Spleen (tissue), 11 donors: ENCODE data around the gene TENM4. TPM values are rescaled to one million over a fixed set of nuclear protein-coding genes. Genes with fewer than 3 reads are reported as not detected.

Experiments used
- DNase-seq: peaks from one replicate; pipeline ENCODE4 v3.0.0-alpha.2; 2020
- H3K27ac ChIP-seq, 8 donors: fragments of 200-600 bp; sonication (generic) in 7 of 8; 1 replicate in 4 of 8; 2 replicates in 4 of 8; pipeline versions ENCODE4 v1.5.0 to v1.8.0; 2016 to 2021; ENCODE audit warnings: inconsistent platforms in 4 of 8, mild to moderate bottlenecking in 4 of 8, moderate library complexity in 1 of 8
- H3K27me3 ChIP-seq, 7 donors: fragments of 200-600 bp; sonication (generic) in 6 of 7; replicated peaks in 1 of 7; 1 replicate in 4 of 7; 2 replicates in 3 of 7; pipeline versions ENCODE4 v1.5.0 to v1.8.0; 2016 to 2021; ENCODE audit warnings: inconsistent platforms in 3 of 7, mild to moderate bottlenecking in 1 of 7
- H3K36me3 ChIP-seq, 6 donors: fragments of 200-600 bp; sonication (generic) in 5 of 6; 1 replicate in 4 of 6; 2 replicates in 2 of 6; pipeline versions ENCODE4 v1.5.0 to v1.8.0; 2016 to 2021; ENCODE audit warnings: inconsistent platforms in 2 of 6
- H3K4me1 ChIP-seq, 6 donors: fragments of 200-600 bp; sonication (generic) in 5 of 6; 1 replicate in 3 of 6; 2 replicates in 3 of 6; pipeline versions ENCODE4 v1.5.0 to v1.8.0; 2016 to 2021; ENCODE audit warnings: inconsistent platforms in 3 of 6
- H3K4me3 ChIP-seq, 8 donors: fragments of 200-600 bp; sonication (generic) in 7 of 8; 1 replicate in 4 of 8; 2 replicates in 4 of 8; pipeline versions ENCODE4 v1.5.0 to v1.8.0; 2016 to 2021; ENCODE audit warnings: inconsistent platforms in 4 of 8, mild to moderate bottlenecking in 4 of 8, moderate library complexity in 2 of 8
- H3K9me3 ChIP-seq, 8 donors: fragments of 200-600 bp; sonication (generic) in 7 of 8; 1 replicate in 4 of 8; 2 replicates in 4 of 8; pipeline versions ENCODE4 v1.5.0 to v1.8.0; 2016 to 2021; ENCODE audit warnings: inconsistent platforms in 4 of 8
- CTCF ChIP-seq, 11 experiments: fragments of 200-600 bp in 7 of 11; fragments of 450-650 bp in 4 of 11; sonication (generic) in 4 of 11; IDR thresholded peaks in 8 of 11; conservative IDR thresholded peaks in 3 of 11; 1 replicate in 7 of 11; 2 replicates in 4 of 11; pipeline versions ENCODE4 v1.4.0 to v1.8.0; 2016 to 2021; ENCODE audit warnings: antibody characterized with exemption in 11 of 11, inconsistent platforms in 4 of 11, mild to moderate bottlenecking in 1 of 11
- POLR2A ChIP-seq, 3 donors: fragments of 450-650 bp; IDR thresholded peaks; one replicate each; pipeline ENCODE4 v1.5.1; 2017; ENCODE audit warnings: antibody characterized with exemption in 3 of 3, mild to moderate bottlenecking in 1 of 3
- POLR2AphosphoS5 ChIP-seq, 3 donors: sonication (generic); formaldehyde crosslinking; IDR thresholded peaks; one replicate each; pipeline ENCODE4 v1.5.1; 2017; ENCODE audit warnings: antibody characterized with exemption in 3 of 3
- WGBS, 5 donors: extraction: QIAGEN DNeasy Blood & Tissue Kit in 3 of 5; methylation state at CpG; one replicate each; pipeline versions ENCODE4 v1.1.5 to v1.1.7; 2013 to 2018; 5-methylcytosine and 5-hydroxymethylcytosine counted together
- intact Hi-C: fragments of 100-400 bp; cut with DNase I; formaldehyde crosslinking; loops from one replicate; pipeline ENCODE4 v1.15.0; 2023; ENCODE audit warnings: low total_unique reads
- polyA plus RNA-seq, 3 donors: library from polyadenylated mRNA; stranded (reverse); fragments of 200-250 nt; gene quantifications; one replicate each; pipeline ENCODE4 v1.2.1, GENCODE V29; 2013
- total RNA-seq, 7 donors: library from RNA; depleted of rRNA in 3 of 7; stranded (reverse); fragments of >200 nt in 3 of 7; fragmentation: NEBNext Ultra II Directional in 4 of 7; extraction: Animal tissue kit (Norgen Biotek cat#: 25700) in 4 of 7; gene quantifications; one replicate each; pipeline versions ENCODE4 v1.1.0 to v1.2.1, GENCODE V29; 2016 to 2021
- donor health status: healthy with polysubstance abuse.
- donor health status: DM: no; HTN: no; CAD: no; lungs with moderate emphysema.
- donor health status: DM: no; HTN: no; CAD: no.
- donor health status: Bipolar disorder and iron deficiency.
- donor health status: healthy.
- donor health status: DM: no; HTN: no; CAD: no.
- donor health status: DM: yes; HTN: yes; CAD: no.

The TENM4 gene
- total and polyA plus RNA-seq, 10 donors = 0.09 to 4.5 (median 1.2) TPM

DNA sequence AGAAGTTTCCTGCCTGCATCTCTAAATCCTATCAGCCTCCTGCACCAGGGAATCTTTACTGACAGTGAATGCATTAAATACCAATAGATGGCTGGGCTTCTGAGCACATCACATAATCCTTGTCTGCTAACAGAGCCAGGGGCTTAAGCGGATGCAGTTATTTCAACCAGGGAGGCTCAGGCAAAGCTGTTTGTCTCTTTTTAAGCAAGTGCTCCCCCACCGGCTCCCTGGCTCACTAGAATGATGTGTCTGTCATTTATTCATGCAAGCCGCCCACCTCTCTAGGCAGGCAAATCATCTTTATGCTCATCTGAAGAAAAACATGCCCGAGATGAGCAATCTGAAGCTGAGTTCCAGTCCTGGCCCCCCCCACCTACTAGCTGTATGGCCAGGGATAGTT is 182.3 kb downstream of the TENM4 start:
- DNase-seq = no peak
- intact Hi-C loops = no loop called here
- Histone ChIP-seq H3K4me1 (no peaks in the 10 kb centered on the region), H3K9me3 (no peaks in the 10 kb centered on the region), H3K4me3 (no peak overlapping the region), H3K27me3 (no peaks in the 10 kb centered on the region), H3K36me3 (no peaks in the 10 kb centered on the region), H3K27ac (no peak overlapping the region)
- WGBS, 5 donors = 70 to 84% (median 81%) methylated on average over 4 of the region's 4 CpGs
- TF ChIP-seq CTCF (IDR thresholded peaks at IDR 0.05 in 8 of 11, conservative IDR thresholded peaks at IDR 0.05 in 3 of 11) (no peak), POLR2A (IDR thresholded peaks at IDR 0.05) (no peak), POLR2AphosphoS5 (IDR thresholded peaks at IDR 0.05) (no peak)

- no peak for TF ChIP-seq POLR2AphosphoS5 (IDR thresholded peaks at IDR 0.05)
- TF ChIP-seq CTCF (IDR thresholded peaks at IDR 0.05 in 8 of 11, conservative IDR thresholded peaks at IDR 0.05 in 3 of 11) = no peak
- no peak for TF ChIP-seq POLR2A (IDR thresholded peaks at IDR 0.05)
- 81 to 88% (median 86%) methylated on average over 3 of the region's 3 CpGs for WGBS, 5 donors
- DNase-seq = no peak
Observed at GRCh38 chr11:79255965-79256364, 184.9 kb downstream of the TENM4 start.

GRCh38 chr11:79253280-79253679 is 187.6 kb downstream of the TENM4 start:
- intact Hi-C loops = no loop called here
- no peak overlapping the region for H3K27ac ChIP-seq
- no peak for DNase-seq
- H3K36me3 ChIP-seq = no peaks in the 10 kb centered on the region
- 64 to 70% (median 66%) methylated on average over 8 of the region's 8 CpGs for WGBS, 5 donors
- no peaks in the 10 kb centered on the region for H3K4me1 ChIP-seq
- no peaks in the 10 kb centered on the region for H3K27me3 ChIP-seq
- H3K9me3 ChIP-seq = no peaks in the 10 kb centered on the region
- TF ChIP-seq POLR2A (IDR thresholded peaks at IDR 0.05) (no peak), CTCF (IDR thresholded peaks at IDR 0.05 in 8 of 11, conservative IDR thresholded peaks at IDR 0.05 in 3 of 11) (no peak), POLR2AphosphoS5 (IDR thresholded peaks at IDR 0.05) (no peak)
- no peak overlapping the region for H3K4me3 ChIP-seq

More at GRCh38 chr11:79255965-79256364, 184.9 kb downstream of the TENM4 start:
- Histone ChIP-seq H3K27me3 (no peaks in the 10 kb centered on the region), H3K27ac (no peak overlapping the region), H3K9me3 (no peaks in the 10 kb centered on the region), H3K4me1 (no peaks in the 10 kb centered on the region), H3K36me3 (no peaks in the 10 kb centered on the region), H3K4me3 (no peak overlapping the region)
- intact Hi-C loops = no loop called here

GRCh38 chr11:79249295-79249993 is 191.4 kb downstream of the TENM4 start:
- Histone ChIP-seq H3K4me1 (no peaks in the 10 kb centered on the region), H3K27ac (no peak overlapping the region), H3K9me3 (no peaks in the 10 kb centered on the region), H3K27me3 (no peaks in the 10 kb centered on the region), H3K4me3 (no peak overlapping the region), H3K36me3 (no peaks in the 10 kb centered on the region)
- WGBS, 5 donors = 74 to 91% (median 79%) methylated on average over 5 of the region's 5 CpGs
- TF ChIP-seq POLR2AphosphoS5 (IDR thresholded peaks at IDR 0.05) (no peak), POLR2A (IDR thresholded peaks at IDR 0.05) (no peak), CTCF (IDR thresholded peaks at IDR 0.05 in 8 of 11, conservative IDR thresholded peaks at IDR 0.05 in 3 of 11) (no peak)
- DNase-seq = no peak
- intact Hi-C loops = no loop called here
